BJ (cell line): Measurements from ENCODE around the gene ZFAND3. TPM values are rescaled to one million over a fixed set of nuclear protein-coding genes. Genes with fewer than 3 reads are reported as not detected.

Experiments
- CTCF ChIA-PET: fragments of 350-600 bp; formaldehyde crosslinking; extraction: SDS; loops from one replicate; lab custom pipeline; 2021; ENCODE audit warnings: antibody characterized with exemption, inconsistent platforms; lab: Yijun Ruan, JAX
- POLR2A ChIA-PET: fragments of 300-600 bp; sonication (Branson Sonifier 250); formaldehyde crosslinking; extraction: SDS; loops from one replicate; lab custom pipeline; 2021; ENCODE audit warnings: antibody characterized with exemption; lab: Charles Lee
- DNase-seq: peaks from one replicate; pipeline ENCODE4 v3.0.0-alpha.2; 2011; ENCODE audit warnings: low read depth
- H3K27me3 ChIP-seq: 2 replicates; pipeline ENCODE4 v1.6.0; 2011; ENCODE audit warnings: low read length; ENCODE audit not compliant: control insufficient read depth, insufficient read depth
- H3K36me3 ChIP-seq: 2 replicates; pipeline ENCODE4 v1.5.1; 2011; ENCODE audit warnings: low read length; ENCODE audit not compliant: control insufficient read depth, insufficient read depth
- H3K4me3 ChIP-seq: 2 replicates; pipeline ENCODE4 v1.5.1; 2011; ENCODE audit warnings: low read depth, mild to moderate bottlenecking, control low read depth, low read length
- polyA plus RNA-seq: library from polyadenylated mRNA; depleted of rRNA; stranded (reverse); fragments of >200 nt; gene quantifications from 2 replicates; pipeline ENCODE4 v1.2.3, GENCODE V29; 2011
- TF ChIP-seq, protein P1 (sequence below): IDR thresholded peaks from 2 replicates; pipeline ENCODE4 v1.5.1; 2011; ENCODE audit warnings: low read depth, mild to moderate bottlenecking, control low read depth, inconsistent platforms, low read length, moderate library complexity; ENCODE audit not compliant: insufficient read depth

Gene ZFAND3
- polyA plus RNA-seq, 1 experiment, result 15.5 TPM

DNA sequence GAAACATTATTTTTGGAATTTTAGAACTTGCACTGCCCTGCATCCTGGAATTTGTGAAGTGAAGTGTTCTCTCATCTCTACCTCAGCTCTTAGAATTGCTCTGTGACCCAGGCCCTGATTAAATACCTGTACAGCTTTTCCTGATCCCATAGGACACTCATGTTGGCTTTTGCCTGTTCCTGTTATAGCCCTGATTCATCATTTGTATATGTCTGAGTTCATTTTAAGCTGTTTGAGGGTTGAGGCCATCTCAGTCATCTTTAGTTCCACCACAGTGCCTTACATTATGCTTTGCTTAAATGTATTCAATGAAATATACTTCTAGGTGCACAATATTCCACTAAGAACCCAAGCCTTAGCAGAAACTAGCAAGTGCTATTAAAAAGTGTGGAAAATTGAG lies 26.4 kb downstream of the ZFAND3 start:
- Histone ChIP-seq H3K36me3 (no peaks in the 10 kb centered on the region; the same call in none of the 2 replicates), H3K27me3 (no peaks in the 10 kb centered on the region), H3K4me3 (no peak overlapping the region)
- CTCF ChIA-PET, result interaction anchor here (1.2 to 2.3 kb wide), 3 partner anchors 13 to 140 kb away, joined by 3 to 7 read pairs (median 4); no protein-coding TSS in a partner anchor
- POLR2A ChIA-PET, result interaction anchor here (0.6 kb wide), 1 partner anchor 38 kb away, joined by 3 read pairs; no protein-coding TSS in a partner anchor
- DNase-seq, result no peak
- TF ChIP-seq, protein P1, sequence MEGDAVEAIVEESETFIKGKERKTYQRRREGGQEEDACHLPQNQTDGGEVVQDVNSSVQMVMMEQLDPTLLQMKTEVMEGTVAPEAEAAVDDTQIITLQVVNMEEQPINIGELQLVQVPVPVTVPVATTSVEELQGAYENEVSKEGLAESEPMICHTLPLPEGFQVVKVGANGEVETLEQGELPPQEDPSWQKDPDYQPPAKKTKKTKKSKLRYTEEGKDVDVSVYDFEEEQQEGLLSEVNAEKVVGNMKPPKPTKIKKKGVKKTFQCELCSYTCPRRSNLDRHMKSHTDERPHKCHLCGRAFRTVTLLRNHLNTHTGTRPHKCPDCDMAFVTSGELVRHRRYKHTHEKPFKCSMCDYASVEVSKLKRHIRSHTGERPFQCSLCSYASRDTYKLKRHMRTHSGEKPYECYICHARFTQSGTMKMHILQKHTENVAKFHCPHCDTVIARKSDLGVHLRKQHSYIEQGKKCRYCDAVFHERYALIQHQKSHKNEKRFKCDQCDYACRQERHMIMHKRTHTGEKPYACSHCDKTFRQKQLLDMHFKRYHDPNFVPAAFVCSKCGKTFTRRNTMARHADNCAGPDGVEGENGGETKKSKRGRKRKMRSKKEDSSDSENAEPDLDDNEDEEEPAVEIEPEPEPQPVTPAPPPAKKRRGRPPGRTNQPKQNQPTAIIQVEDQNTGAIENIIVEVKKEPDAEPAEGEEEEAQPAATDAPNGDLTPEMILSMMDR, result no peak

GRCh38 chr6:37847704-37848103 lies 28.2 kb downstream of the ZFAND3 start:
- TF ChIP-seq, protein P1, result no peak
- Histone ChIP-seq H3K27me3 (no peaks in the 10 kb centered on the region), H3K4me3 (no peak overlapping the region), H3K36me3 (no peaks in the 10 kb centered on the region; the same call in 1 of the 2 replicates)
- CTCF ChIA-PET, result no interaction called here
- no peak for DNase-seq
- POLR2A ChIA-PET, result interaction anchor here (1.2 kb wide), 1 partner anchor 15 kb away, joined by 10 read pairs; no protein-coding TSS in a partner anchor

- no peaks in the 10 kb centered on the region for H3K27me3 ChIP-seq
- no peak for DNase-seq
- ChIA-PET CTCF (no interaction called here), POLR2A (interaction anchor here (1.2 kb wide), 1 partner anchor 14 kb away, joined by 10 read pairs; no protein-coding TSS in a partner anchor)
- TF ChIP-seq, protein P1, result no peak
- no peaks in the 10 kb centered on the region; the same call in 1 of the 2 replicates for H3K36me3 ChIP-seq
- no peak overlapping the region for H3K4me3 ChIP-seq
These were observed 28.8 kb downstream of the ZFAND3 start for GRCh38 chr6:37848371-37848770.

GRCh38 chr6:37850260-37850659 lies 30.7 kb downstream of the ZFAND3 start:
- DNase-seq, result no peak
- H3K4me3 ChIP-seq, result no peak overlapping the region
- ChIA-PET POLR2A (no interaction called here), CTCF (no interaction called here)
- no peaks in the 10 kb centered on the region for H3K36me3 ChIP-seq
- H3K27me3 ChIP-seq, result no peaks in the 10 kb centered on the region
- TF ChIP-seq, protein P1, result no peak

GRCh38 chr6:37850728-37851285 lies 31.3 kb downstream of the ZFAND3 start:
- Histone ChIP-seq H3K36me3 (no peaks in the 10 kb centered on the region), H3K27me3 (no peaks in the 10 kb centered on the region), H3K4me3 (no peak overlapping the region)
- ChIA-PET POLR2A (no interaction called here), CTCF (interaction anchor here (0.8 to 1.1 kb wide), 2 partner anchors 28 to 142 kb away, joined by 3 read pairs; no protein-coding TSS in a partner anchor)
- DNase-seq, result no peak
- TF ChIP-seq, protein P1, result no peak
